Mesendoderm (in vitro differentiated cells): Measurements from ENCODE around the gene LIPT2.

Experiments used
- DNase-seq: peaks from one replicate; pipeline ENCODE4 v3.0.0; 2013
- H2AK5ac ChIP-seq: 2 replicates; pipeline ENCODE4 v1.6.1; 2013; ENCODE audit warnings: low read length, inconsistent platforms
- H2BK120ac ChIP-seq: 2 replicates; pipeline ENCODE4 v1.6.1; 2013; ENCODE audit warnings: low read depth, mild to moderate bottlenecking, low read length, moderate library complexity, mixed read lengths
- H2BK15ac ChIP-seq: replicated peaks from 2 replicates; pipeline ENCODE4 v1.6.1; 2013; ENCODE audit warnings: low read depth, mild to moderate bottlenecking, moderate library complexity
- H2BK5ac ChIP-seq: 2 replicates; pipeline ENCODE4 v1.6.1; 2013; ENCODE audit warnings: low read length, inconsistent platforms
- H3K18ac ChIP-seq: 2 replicates; pipeline ENCODE4 v1.6.1; 2013; ENCODE audit warnings: mild to moderate bottlenecking, low read length, mixed read lengths
- H3K23ac ChIP-seq: one replicate; pipeline ENCODE4 v1.6.1; 2013; ENCODE audit warnings: low read length
- H3K27ac ChIP-seq: 2 replicates; pipeline ENCODE4 v1.5.1; 2013; ENCODE audit warnings: low read depth, mild to moderate bottlenecking, inconsistent platforms, low read length, moderate library complexity
- H3K27me3 ChIP-seq: 2 replicates; pipeline ENCODE4 v1.6.1; 2013; ENCODE audit warnings: low read length, control low read depth, mild to moderate bottlenecking, inconsistent platforms; ENCODE audit not compliant: insufficient read depth, poor library complexity
- H3K36me3 ChIP-seq: 2 replicates; pipeline ENCODE4 v1.6.1; 2013; ENCODE audit warnings: low read length, inconsistent platforms; ENCODE audit not compliant: control insufficient read depth, insufficient read depth
- H3K4ac ChIP-seq: one replicate; pipeline ENCODE4 v1.6.1; 2013; ENCODE audit warnings: low read depth, mild to moderate bottlenecking, low read length, moderate library complexity
- H3K4me1 ChIP-seq: 2 replicates; pipeline ENCODE4 v1.6.1; 2013; ENCODE audit warnings: low read depth, low read length, inconsistent platforms; ENCODE audit not compliant: control insufficient read depth
- H3K4me2 ChIP-seq: 2 replicates; pipeline ENCODE4 v1.6.1; 2013; ENCODE audit warnings: low read length
- H3K4me3 ChIP-seq: 2 replicates; pipeline ENCODE4 v1.5.1; 2013; ENCODE audit warnings: mild to moderate bottlenecking, low read length
- H3K56ac ChIP-seq: one replicate; pipeline ENCODE4 v1.6.1; 2013; ENCODE audit warnings: low read length
- H3K79me1 ChIP-seq: 2 replicates; pipeline ENCODE4 v1.6.1; 2013; ENCODE audit warnings: low read length, inconsistent platforms
- H3K79me2 ChIP-seq: 2 replicates; pipeline ENCODE4 v1.6.1; 2013; ENCODE audit warnings: mild to moderate bottlenecking, low read length; ENCODE audit not compliant: control insufficient read depth, insufficient read depth
- H3K9ac ChIP-seq: 2 replicates; pipeline ENCODE4 v1.6.1; 2013; ENCODE audit warnings: low read length, inconsistent platforms
- H4K5ac ChIP-seq: one replicate; pipeline ENCODE4 v1.6.1; 2013; ENCODE audit warnings: low read length
- H4K8ac ChIP-seq: one replicate; pipeline ENCODE4 v1.6.1; 2013; ENCODE audit warnings: low read depth, mild to moderate bottlenecking, control low read depth, low read length, moderate library complexity
- WGBS: extraction: QIAGEN DNeasy Blood & Tissue Kit; methylation state at CpG from one replicate; pipeline ENCODE4 v1.1.7; 2013; ENCODE audit warnings: low lambda C conversion rate, missing lambda C conversion rate; ENCODE audit not compliant: insufficient coverage; ENCODE audit errors: extremely low coverage; 5-methylcytosine and 5-hydroxymethylcytosine counted together

The LIPT2 gene

DNA sequence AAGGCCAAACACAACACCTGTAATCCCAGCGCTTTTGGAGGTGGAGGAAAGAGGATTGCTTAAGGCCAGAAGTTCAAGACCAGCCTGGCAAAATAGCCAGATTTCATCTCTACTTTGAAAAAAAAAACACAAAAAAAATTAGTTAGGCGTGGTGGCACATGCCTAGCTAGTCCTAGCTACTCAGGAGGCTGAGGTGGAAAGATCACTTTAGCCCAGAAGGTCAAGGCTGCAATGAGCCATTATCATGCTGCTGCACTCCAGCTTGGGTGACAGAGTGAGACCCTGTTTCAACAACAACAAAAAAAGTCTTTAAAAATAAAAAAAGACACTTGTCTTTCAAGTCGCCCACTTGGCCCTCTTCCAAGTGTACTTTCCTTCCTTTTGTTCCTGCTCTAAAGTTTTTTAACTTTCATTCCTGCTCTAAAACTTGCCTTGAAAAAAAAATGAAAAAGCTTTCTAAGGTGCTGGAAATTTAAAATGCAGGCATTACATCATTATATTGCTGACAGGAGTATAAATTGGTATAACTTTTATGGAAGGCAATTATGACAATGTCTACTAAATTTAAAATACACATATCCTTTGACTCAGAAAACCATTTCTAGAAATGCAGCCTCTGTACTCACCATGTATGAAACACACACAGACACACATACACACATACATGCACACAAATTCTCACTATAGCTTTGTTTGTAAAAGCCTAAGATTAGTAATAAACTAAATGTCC lies 12.7 kb downstream of the LIPT2 start:
- Histone ChIP-seq H3K9ac (no peak overlapping the region), H3K4me1 (peaks cover 2% of the 10 kb centered on the region), H2BK15ac (no peak overlapping the region), H2BK120ac (no peak overlapping the region), H3K79me1 (no peaks in the 10 kb centered on the region), H3K4me3 (no peak overlapping the region), H3K4me2 (no peak overlapping the region), H3K56ac (no peak overlapping the region), H4K8ac (no peak overlapping the region), H2BK5ac (no peak overlapping the region), H3K27me3 (no peaks in the 10 kb centered on the region), H3K36me3 (no peaks in the 10 kb centered on the region), H3K27ac (no peak overlapping the region), H3K79me2 (no peaks in the 10 kb centered on the region), H3K23ac (no peak overlapping the region), H3K4ac (no peak overlapping the region), H3K18ac (no peak overlapping the region), H4K5ac (no peak overlapping the region), H2AK5ac (no peak overlapping the region)
- DNase-seq: no peak
- WGBS: no CpG with 5 or more reads among the region's 3 CpGs

DNA sequence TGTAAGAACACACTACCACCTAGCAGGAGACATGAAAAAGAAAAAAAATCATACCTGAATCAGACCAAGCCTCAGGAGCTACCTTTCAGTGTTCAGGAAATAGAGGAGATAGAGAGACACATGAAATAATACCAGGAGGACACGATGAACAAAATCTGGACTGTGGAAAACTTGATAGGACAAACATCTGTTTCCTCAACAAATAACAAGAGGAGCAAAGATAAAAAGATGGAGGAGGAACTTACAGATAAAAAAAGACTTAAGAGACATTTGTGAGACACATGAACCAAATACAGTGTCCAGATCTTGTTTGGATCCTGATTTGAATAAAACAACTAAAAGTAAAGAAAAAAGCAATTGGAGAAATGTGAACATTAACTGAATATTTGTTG lies 13.8 kb downstream of the LIPT2 start:
- no peak overlapping the region for H4K5ac ChIP-seq
- no peak overlapping the region for H3K27ac ChIP-seq
- no peak overlapping the region for H3K18ac ChIP-seq
- H3K4me2 ChIP-seq: no peak overlapping the region
- H2BK120ac ChIP-seq: no peak overlapping the region
- H3K36me3 ChIP-seq: no peaks in the 10 kb centered on the region
- no peak overlapping the region for H3K4ac ChIP-seq
- no peak overlapping the region for H2BK5ac ChIP-seq
- no peaks in the 10 kb centered on the region for H3K79me1 ChIP-seq
- H3K9ac ChIP-seq: no peak overlapping the region
- H3K79me2 ChIP-seq: no peaks in the 10 kb centered on the region
- H4K8ac ChIP-seq: no peak overlapping the region
- no peak overlapping the region for H3K56ac ChIP-seq
- H2BK15ac ChIP-seq: no peak overlapping the region
- H2AK5ac ChIP-seq: no peak overlapping the region
- DNase-seq: no peak
- no peak overlapping the region for H3K23ac ChIP-seq
- no peaks in the 10 kb centered on the region for H3K27me3 ChIP-seq
- H3K4me3 ChIP-seq: no peak overlapping the region
- WGBS: no CpG with 5 or more reads among the region's 1 CpG
- H3K4me1 ChIP-seq: no peaks in the 10 kb centered on the region

DNA sequence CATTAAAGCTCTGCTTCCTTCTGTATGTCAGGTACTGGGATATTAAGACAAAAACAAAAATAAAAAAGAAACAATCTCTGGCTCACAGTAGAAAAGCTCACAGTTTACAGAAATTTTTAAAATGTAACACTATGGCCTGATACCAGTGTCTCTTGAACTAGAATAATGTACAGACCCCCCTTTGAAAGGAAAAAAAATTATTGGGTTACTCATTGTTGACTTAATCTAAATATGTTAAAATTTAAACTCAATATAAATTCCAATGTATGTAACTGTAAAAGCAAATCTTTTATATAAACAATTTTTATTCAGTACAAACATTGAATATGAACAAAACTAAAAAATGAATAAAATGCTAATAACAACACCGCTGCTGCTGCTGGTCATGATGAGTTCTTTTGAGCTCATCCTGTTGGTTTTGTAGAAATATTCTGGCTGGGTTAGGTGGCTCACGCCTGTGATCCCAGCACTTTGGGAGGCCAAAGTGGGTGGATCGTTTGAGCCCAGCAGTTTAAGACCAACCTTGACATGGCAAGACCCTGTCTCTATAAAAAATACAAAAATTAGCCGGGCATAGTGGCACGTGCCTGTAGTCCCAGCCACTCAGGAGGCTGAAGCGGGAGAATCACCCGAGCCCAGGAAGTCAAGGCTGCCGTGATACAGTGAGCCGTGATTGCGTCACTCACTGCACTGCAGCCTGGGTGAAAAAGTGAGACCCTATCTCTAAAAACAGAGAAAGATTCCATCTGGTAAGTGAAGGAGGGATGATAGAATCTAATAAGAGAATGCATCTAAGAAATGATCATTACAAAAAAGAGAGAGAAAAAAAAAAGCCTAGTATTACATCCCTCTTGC lies 14.4 kb downstream of the LIPT2 start:
- no peak overlapping the region for H4K5ac ChIP-seq
- no peak overlapping the region for H3K56ac ChIP-seq
- no peak overlapping the region for H4K8ac ChIP-seq
- H2BK120ac ChIP-seq: no peak overlapping the region
- no peak overlapping the region for H2BK15ac ChIP-seq
- DNase-seq: no peak
- H2BK5ac ChIP-seq: no peak overlapping the region
- no peak overlapping the region for H3K4me2 ChIP-seq
- no peaks in the 10 kb centered on the region for H3K27me3 ChIP-seq
- H3K18ac ChIP-seq: no peak overlapping the region
- H3K36me3 ChIP-seq: no peaks in the 10 kb centered on the region
- no peak overlapping the region for H3K27ac ChIP-seq
- H3K4me3 ChIP-seq: no peak overlapping the region
- H3K79me1 ChIP-seq: no peaks in the 10 kb centered on the region
- no CpG with 5 or more reads among the region's 10 CpGs for WGBS
- H3K4ac ChIP-seq: no peak overlapping the region
- no peak overlapping the region for H3K9ac ChIP-seq
- H2AK5ac ChIP-seq: no peak overlapping the region
- no peaks in the 10 kb centered on the region for H3K79me2 ChIP-seq
- no peak overlapping the region for H3K23ac ChIP-seq
- no peaks in the 10 kb centered on the region for H3K4me1 ChIP-seq

DNA sequence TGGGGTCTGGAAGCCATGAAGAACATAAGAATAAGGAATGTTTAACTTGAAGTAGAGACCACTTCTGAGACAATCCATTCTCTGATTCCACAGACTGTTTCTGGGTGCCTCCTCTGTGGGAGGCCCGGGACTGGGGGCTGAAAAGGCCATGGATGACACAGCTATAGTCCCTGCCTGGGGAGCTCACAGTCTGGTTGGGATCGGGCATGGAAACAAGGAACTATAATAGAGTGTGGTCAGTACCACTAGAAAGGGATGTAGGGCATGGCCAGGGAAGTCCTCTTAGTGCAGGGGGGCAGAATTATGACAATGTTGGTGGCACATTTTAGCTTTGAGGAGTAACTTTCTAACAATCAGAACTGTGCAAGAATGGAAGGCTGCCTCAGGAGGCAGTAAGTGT lies 17.0 kb downstream of the LIPT2 start:
- Histone ChIP-seq H3K9ac (no peak overlapping the region), H3K27me3 (no peaks in the 10 kb centered on the region), H4K8ac (no peak overlapping the region), H3K4me1 (peaks cover 8% of the 10 kb centered on the region), H2AK5ac (no peak overlapping the region), H3K23ac (no peak overlapping the region), H3K27ac (no peak overlapping the region), H4K5ac (no peak overlapping the region), H3K18ac (no peak overlapping the region), H2BK5ac (no peak overlapping the region), H3K79me1 (no peaks in the 10 kb centered on the region), H2BK15ac (no peak overlapping the region), H3K79me2 (no peaks in the 10 kb centered on the region), H3K4me2 (no peak overlapping the region), H3K36me3 (no peaks in the 10 kb centered on the region), H3K4me3 (no peak overlapping the region), H3K56ac (no peak overlapping the region), H2BK120ac (no peak overlapping the region), H3K4ac (no peak overlapping the region)
- WGBS: no CpG with 5 or more reads among the region's 2 CpGs
- DNase-seq: no peak

DNA sequence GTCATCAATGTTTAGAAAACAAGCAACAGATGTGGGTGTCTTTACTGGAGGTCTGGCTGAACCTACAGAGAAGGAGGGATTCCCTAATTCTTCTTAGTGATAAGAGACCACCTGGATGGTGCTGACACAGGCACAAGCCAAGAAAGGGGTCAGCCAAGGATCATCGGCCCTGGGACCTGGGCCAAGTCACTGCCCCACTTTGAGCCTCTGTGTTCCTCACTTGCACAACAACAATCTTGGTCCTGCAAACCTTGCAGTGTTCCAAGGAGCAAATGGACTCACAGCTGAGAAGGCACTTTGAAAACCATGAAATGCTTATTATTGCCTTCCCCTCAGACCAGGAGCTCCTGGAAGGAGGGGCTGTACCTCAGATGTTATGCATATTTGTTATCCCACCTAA lies 19.2 kb downstream of the LIPT2 start:
- peaks cover 8% of the 10 kb centered on the region for H3K4me1 ChIP-seq
- no peak overlapping the region for H3K27ac ChIP-seq
- H3K23ac ChIP-seq: no peak overlapping the region
- no CpG with 5 or more reads among the region's 1 CpG for WGBS
- H3K4me2 ChIP-seq: no peak overlapping the region
- no peak overlapping the region for H3K4me3 ChIP-seq
- no peaks in the 10 kb centered on the region for H3K79me1 ChIP-seq
- no peak overlapping the region for H2AK5ac ChIP-seq
- H3K36me3 ChIP-seq: no peaks in the 10 kb centered on the region
- H3K79me2 ChIP-seq: no peaks in the 10 kb centered on the region
- H4K5ac ChIP-seq: no peak overlapping the region
- no peak overlapping the region for H2BK5ac ChIP-seq
- H3K27me3 ChIP-seq: no peaks in the 10 kb centered on the region
- H2BK120ac ChIP-seq: no peak overlapping the region
- no peak overlapping the region for H3K9ac ChIP-seq
- H3K4ac ChIP-seq: no peak overlapping the region
- H3K18ac ChIP-seq: no peak overlapping the region
- H3K56ac ChIP-seq: no peak overlapping the region
- H4K8ac ChIP-seq: no peak overlapping the region
- DNase-seq: no peak
- no peak overlapping the region for H2BK15ac ChIP-seq
